Measurements from ENCODE around the gene P2RY2.

GRCh38 chr11:73271936-73272679, 54.0 kb downstream of the P2RY2 start, which contains the start of gene P2RY6:
- TF ChIP-seq ZNF396 (CRISPR knock-in tag; IDR thresholded peaks at IDR 0.05; ENCODE audit: borderline replicate concordance) (no peak), CTCF (IDR thresholded peaks at IDR 0.05) (no peak), MAX (CRISPR knock-in tag; IDR thresholded peaks at IDR 0.05) (no peak), FOXP1 (CRISPR knock-in tag; IDR thresholded peaks at IDR 0.05; ENCODE audit: borderline replicate concordance) (no peak), ZBTB21 (CRISPR knock-in tag; IDR thresholded peaks at IDR 0.05; ENCODE audit: borderline replicate concordance) (no peak)

Data from WTC11 (cell line).